ENCODE results near the gene ZFHX3.

ZFHX3 gene

DNA sequence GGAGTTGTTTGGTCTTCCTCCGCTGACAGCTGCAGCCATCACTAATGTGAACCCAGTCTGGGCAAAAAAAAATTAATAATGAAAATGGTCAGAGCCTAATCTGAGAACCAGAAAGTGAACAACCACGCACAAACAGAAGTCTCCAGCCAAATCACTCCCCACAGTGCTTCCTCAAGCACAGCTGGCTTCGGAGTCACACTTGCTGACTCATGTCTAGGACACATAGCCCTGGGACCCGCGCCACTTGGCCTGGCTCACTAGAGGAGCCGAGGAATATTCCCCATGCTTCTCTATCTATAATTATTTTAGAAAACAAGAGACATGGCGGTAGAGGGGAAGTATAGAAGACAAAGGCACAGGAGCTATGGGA is 109.1 kb downstream of the ZFHX3 start:
- no peak for DNase-seq (ENCODE audit: extremely low spot score)
- POLR2A ChIA-PET = no interaction called here
- CTCF ChIA-PET = interaction anchor here (0.6 to 1.1 kb wide), 3 partner anchors 14 to 239 kb away, joined by 3 to 6 read pairs (median 3); no protein-coding TSS in a partner anchor
- TF ChIP-seq, protein P1, sequence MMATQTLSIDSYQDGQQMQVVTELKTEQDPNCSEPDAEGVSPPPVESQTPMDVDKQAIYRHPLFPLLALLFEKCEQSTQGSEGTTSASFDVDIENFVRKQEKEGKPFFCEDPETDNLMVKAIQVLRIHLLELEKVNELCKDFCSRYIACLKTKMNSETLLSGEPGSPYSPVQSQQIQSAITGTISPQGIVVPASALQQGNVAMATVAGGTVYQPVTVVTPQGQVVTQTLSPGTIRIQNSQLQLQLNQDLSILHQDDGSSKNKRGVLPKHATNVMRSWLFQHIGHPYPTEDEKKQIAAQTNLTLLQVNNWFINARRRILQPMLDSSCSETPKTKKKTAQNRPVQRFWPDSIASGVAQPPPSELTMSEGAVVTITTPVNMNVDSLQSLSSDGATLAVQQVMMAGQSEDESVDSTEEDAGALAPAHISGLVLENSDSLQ (IDR thresholded peaks at IDR 0.05) = no peak
- TF ChIP-seq FOXK2 (IDR thresholded peaks at IDR 0.05) (no peak), ARNT (IDR thresholded peaks at IDR 0.05) (no peak), FOXM1 (IDR thresholded peaks at IDR 0.05; ENCODE audit: borderline replicate concordance) (no peak), TARDBP (IDR thresholded peaks at IDR 0.05) (no peak), HDGF (IDR thresholded peaks at IDR 0.05; ENCODE audit: borderline replicate concordance) (no peak), SP1 (IDR thresholded peaks at IDR 0.05) (no peak), FOXA1 (IDR thresholded peaks at IDR 0.05) (no peak), ELF4 (IDR thresholded peaks at IDR 0.05) (no peak), LEF1 (IDR thresholded peaks at IDR 0.05; ENCODE audit: borderline replicate concordance) (no peak), L3MBTL2 (conservative IDR thresholded peaks at IDR 0.05) (no peak), ZNF384 (IDR thresholded peaks at IDR 0.05) (no peak), SUZ12 (IDR thresholded peaks at IDR 0.05) (no peak)

DNA sequence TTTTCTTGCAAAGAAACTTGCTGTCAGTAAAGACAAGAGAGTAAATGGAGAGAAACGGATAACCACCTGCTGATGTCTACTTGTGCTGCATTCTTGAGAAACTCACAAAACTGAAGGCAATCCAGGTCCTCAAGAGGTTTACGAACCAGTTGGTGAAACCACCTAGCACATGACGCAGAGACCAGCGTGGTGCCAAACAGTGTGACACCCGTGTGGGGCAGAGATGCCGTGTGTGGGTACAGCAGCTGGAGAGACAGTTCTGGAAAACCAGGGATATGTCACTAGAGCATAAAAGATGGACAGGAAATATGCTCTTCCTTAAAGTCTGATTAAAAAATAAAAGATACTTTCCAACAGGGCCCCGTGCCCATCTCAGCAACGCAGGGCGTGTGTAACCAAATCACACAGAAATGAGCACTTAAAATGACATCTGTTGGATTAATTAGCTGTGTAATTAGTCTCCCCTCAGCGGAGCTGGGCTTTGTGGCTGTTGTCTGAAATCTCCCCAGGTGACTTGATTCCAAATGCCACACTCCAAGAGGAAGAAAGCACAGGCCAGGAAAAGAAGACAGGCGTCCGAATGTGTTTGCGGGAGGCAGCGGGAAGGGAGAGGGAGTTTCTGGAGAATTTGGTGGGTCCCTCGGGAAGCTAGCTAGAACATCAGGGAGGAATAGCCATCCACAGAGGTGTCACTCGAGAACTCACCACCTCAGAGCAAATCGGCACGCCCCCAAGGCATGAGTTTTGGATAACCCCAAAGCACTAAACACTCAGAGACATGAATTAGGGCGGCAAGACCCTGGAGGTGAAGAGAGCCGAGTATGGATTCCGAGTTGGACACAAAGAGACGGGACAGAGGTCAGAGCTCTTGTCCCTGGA is 109.8 kb downstream of the ZFHX3 start:
- no peak for TF ChIP-seq BHLHE40 (IDR thresholded peaks at IDR 0.05; ENCODE audit: borderline replicate concordance)
- TF ChIP-seq SP1 (IDR thresholded peaks at IDR 0.05) = no peak
- TF ChIP-seq ZNF384 (IDR thresholded peaks at IDR 0.05) = no peak
- TF ChIP-seq L3MBTL2 (conservative IDR thresholded peaks at IDR 0.05) = no peak
- no peak for TF ChIP-seq NFRKB (IDR thresholded peaks at IDR 0.05)
- no peak for TF ChIP-seq LEF1 (IDR thresholded peaks at IDR 0.05; ENCODE audit: borderline replicate concordance)
- TF ChIP-seq HDGF (IDR thresholded peaks at IDR 0.05; ENCODE audit: borderline replicate concordance) = no peak
- TF ChIP-seq ARNT (IDR thresholded peaks at IDR 0.05) = no peak
- TF ChIP-seq FOXK2 (IDR thresholded peaks at IDR 0.05) = no peak
- TF ChIP-seq ELF4 (IDR thresholded peaks at IDR 0.05) = no peak
- TF ChIP-seq, protein P1 (IDR thresholded peaks at IDR 0.05) = no peak
- no peak for TF ChIP-seq FOXM1 (IDR thresholded peaks at IDR 0.05; ENCODE audit: borderline replicate concordance)
- no peak for TF ChIP-seq FOXA1 (IDR thresholded peaks at IDR 0.05)
- no peak for TF ChIP-seq TARDBP (IDR thresholded peaks at IDR 0.05)
- TF ChIP-seq SUZ12 (IDR thresholded peaks at IDR 0.05) = no peak
- TF ChIP-seq CTBP1 (IDR thresholded peaks at IDR 0.05; ENCODE audit: borderline replicate concordance) = no peak
- ChIA-PET CTCF (interaction anchor here (0.5 to 0.9 kb wide), 2 partner anchors 116 to 240 kb away, joined by 3 read pairs; no protein-coding TSS in a partner anchor), POLR2A (no interaction called here)
- DNase-seq (ENCODE audit: extremely low spot score) = no peak

DNA sequence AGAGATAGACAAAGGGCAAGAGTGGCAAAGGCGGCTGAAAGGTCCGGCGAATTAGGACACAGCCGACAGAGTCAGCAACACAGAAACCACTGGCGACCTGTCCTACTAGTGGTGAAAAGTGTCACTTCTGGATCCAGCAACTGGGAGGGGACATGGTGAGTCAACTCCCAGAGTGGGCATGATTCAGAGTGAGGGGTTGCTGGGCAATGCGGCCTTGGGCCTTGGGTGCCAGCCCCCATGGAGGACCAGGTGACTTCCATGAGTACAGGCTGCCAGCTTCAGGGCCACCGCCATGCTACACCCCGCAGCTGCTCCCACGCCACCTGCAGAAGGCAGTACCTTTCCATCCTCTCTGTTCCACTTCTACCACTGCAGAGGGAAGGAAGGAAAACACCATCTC is 110.6 kb downstream of the ZFHX3 start:
- TF ChIP-seq ARNT (IDR thresholded peaks at IDR 0.05) = no peak
- TF ChIP-seq, protein P1 (IDR thresholded peaks at IDR 0.05) = no peak
- DNase-seq (ENCODE audit: extremely low spot score) = peak; percentile 18
- ChIA-PET POLR2A (no interaction called here), CTCF (interaction anchor here (0.5 kb wide), 1 partner anchor 117 kb away, joined by 3 read pairs; no protein-coding TSS in a partner anchor)

DNA sequence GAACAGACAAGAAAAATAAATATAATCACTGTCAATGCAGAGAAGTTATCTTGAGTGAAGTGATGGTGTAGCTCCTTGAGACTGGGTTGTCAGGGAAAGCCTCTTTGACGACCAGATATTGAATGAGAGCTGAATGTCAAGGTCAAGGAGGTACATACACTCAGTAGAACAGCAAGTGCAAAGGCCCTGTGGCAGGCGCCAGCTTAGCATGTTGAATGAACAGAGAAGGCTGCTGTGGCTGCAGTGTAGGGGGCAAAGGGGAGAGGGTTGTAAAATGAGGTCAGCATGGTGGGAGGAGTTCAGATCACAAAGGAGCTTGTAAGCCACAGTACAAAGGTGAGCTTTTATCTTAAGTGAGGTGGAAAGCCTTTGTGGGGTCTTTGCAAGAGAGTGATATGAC is 111.5 kb downstream of the ZFHX3 start:
- no peak for DNase-seq (ENCODE audit: extremely low spot score)
- CTCF ChIA-PET = interaction anchor here (0.8 to 1.4 kb wide), 4 partner anchors 8 to 59 kb away, joined by 3 to 6 read pairs (median 4); no protein-coding TSS in a partner anchor
- no peak for TF ChIP-seq LEF1 (IDR thresholded peaks at IDR 0.05; ENCODE audit: borderline replicate concordance)
- TF ChIP-seq ZNF384 (IDR thresholded peaks at IDR 0.05) = no peak
- POLR2A ChIA-PET = interaction anchor here (1.3 kb wide), 1 partner anchor 83 kb away, joined by 3 read pairs; no protein-coding TSS in a partner anchor

DNA sequence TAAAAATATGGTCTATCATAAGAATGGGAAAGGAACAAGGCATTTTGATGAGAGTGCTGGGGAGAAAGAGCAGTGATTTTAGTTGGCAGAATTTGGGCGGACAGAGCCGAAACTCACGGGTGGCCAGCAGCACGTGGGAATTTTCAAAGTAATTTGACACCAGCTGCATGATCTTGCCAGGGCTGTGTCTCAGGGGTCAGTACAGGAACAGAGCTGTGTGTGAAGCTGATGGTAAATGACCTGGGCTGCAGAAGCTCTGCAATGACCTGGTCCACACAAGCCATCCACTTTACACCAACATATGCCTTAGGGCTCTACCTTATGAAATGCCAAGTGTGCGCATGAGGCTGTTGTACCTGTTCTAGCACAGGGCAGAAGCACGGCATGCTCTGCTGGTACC is 112.0 kb downstream of the ZFHX3 start:
- CTCF ChIA-PET = interaction anchor here (0.8 to 1.4 kb wide), 5 partner anchors 8 to 104 kb away, joined by 3 to 6 read pairs (median 4); no protein-coding TSS in a partner anchor
- no peak for TF ChIP-seq ARNT (IDR thresholded peaks at IDR 0.05)
- TF ChIP-seq LEF1 (IDR thresholded peaks at IDR 0.05; ENCODE audit: borderline replicate concordance) = no peak
- no peak for TF ChIP-seq FOXM1 (IDR thresholded peaks at IDR 0.05; ENCODE audit: borderline replicate concordance)
- no peak for TF ChIP-seq SP1 (IDR thresholded peaks at IDR 0.05)
- no peak for TF ChIP-seq NFRKB (IDR thresholded peaks at IDR 0.05)
- no peak for TF ChIP-seq L3MBTL2 (conservative IDR thresholded peaks at IDR 0.05)
- no peak for TF ChIP-seq BHLHE40 (IDR thresholded peaks at IDR 0.05; ENCODE audit: borderline replicate concordance)
- no peak for TF ChIP-seq FOXA1 (IDR thresholded peaks at IDR 0.05)
- no peak for TF ChIP-seq TARDBP (IDR thresholded peaks at IDR 0.05)
- TF ChIP-seq ELF4 (IDR thresholded peaks at IDR 0.05) = no peak
- TF ChIP-seq SUZ12 (IDR thresholded peaks at IDR 0.05) = no peak
- TF ChIP-seq, protein P1 (IDR thresholded peaks at IDR 0.05) = no peak
- no peak for TF ChIP-seq ZNF384 (IDR thresholded peaks at IDR 0.05)
- DNase-seq (ENCODE audit: extremely low spot score) = no peak
- POLR2A ChIA-PET = interaction anchor here (1.3 kb wide), 1 partner anchor 82 kb away, joined by 3 read pairs; no protein-coding TSS in a partner anchor
